Hematopoietic multipotent progenitor cell treated with erythropoietin and hydrocortisone succinate and interleukin-3 and kit ligand, for 17 days (in vitro differentiated cells): ENCODE results near the gene SLC39A6.
"Not testable (repeated sequence)": the region's sequence is repeated elsewhere in the genome, so short reads cannot be mapped to it uniquely, and the experiment has no call there.

ENCODE experiments used
- DNase-seq: peaks from one replicate; pipeline ENCODE4 v3.0.0-alpha.2; 2015; ENCODE audit warnings: low spot score

Gene SLC39A6

GRCh38 chr18:36099311-36099710 is 29.8 kb downstream of the SLC39A6 start:
- DNase-seq = no peak

DNA sequence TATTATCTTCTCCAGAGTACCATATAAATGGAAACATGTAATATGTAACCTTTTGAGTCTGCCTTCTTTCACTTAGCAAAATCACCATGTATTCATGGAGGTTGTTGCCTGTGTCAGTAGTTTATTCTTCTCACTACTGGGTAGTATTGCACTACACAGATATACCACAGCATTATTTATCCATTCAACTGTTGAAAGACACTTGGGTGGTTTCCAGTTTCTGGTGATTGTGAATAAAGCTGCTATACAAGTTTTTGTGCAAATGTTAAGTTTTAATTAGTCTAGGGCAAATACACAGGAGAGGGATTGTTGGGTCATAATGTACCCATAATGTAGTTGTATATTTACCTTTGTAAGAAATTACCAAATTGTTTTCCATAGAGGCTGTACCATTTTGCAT is 32.2 kb downstream of the SLC39A6 start:
- DNase-seq = no peak

DNA sequence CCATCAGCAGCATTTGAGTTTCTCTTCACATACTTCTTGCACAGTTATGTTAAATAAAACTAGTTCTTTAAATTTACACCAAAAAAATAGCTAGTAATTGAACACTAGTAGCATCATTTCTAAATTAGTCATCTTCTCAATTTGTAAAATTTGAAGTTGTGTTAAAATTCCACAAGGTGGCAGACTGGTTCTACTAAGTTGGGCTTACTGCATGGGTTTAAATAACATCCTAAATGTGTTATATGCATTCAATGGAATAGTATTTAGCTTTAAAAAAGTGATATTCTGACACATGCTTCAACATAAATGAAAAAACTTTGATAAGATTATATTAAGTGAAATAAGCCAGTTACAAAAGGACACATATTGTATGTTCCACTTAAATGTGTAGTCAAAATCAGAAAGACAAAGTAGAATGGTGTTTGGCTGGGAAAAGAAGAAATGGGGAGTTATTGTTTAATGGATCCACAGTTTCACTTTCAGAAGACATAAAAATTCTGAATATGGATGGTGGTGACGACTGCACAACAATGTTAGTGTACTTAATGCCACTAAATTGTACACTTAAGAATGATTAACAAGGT is 33.1 kb downstream of the SLC39A6 start:
- peak; percentile 69 for DNase-seq

GRCh38 chr18:36094431-36094830 is 34.7 kb downstream of the SLC39A6 start:
- no peak for DNase-seq

- DNase-seq = not testable (repeated sequence)
Observed at GRCh38 chr18:36092116-36092515, 37.0 kb downstream of the SLC39A6 start.

DNA sequence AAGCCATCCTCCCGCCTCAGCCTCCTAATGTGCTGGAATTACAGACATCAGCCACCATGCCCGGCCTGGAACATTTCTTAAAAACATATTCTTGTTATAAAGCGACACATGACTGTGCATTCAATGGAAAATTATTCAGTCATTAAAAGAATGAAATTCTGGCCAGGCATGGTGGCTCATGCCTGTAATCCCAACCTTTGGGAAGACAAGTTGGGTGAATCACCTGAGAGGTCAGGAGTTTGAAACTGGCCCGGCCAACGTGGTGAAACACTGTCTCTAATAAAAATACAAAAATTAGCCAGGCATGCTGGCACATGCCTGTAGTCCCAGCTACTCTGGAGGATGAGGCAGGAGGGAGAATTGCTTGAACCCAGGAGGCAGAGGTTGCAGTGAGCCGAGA is 40.1 kb downstream of the SLC39A6 start:
- DNase-seq = no peak

- no peak for DNase-seq
Observed at GRCh38 chr18:36088256-36088655, 40.9 kb downstream of the SLC39A6 start.

DNA sequence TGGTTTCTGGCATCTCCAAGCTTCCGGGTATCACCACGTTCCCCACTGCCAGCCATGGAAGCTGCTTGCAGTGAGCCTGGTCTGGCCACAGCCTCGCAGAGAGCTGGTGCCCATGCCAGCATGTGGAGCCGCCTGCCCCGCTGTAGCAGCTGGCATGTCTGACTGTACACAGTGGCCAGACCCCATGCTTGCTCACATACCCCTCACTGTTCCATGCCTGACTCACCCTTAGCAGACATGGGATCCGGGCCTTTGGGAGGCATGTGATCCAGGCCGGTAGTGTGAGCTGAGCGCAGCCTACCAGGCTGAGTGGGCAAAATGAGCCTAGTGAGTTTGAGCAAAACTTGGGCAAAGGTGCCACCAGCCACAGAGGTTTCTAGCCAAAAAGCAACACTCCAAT is 43.0 kb downstream of the SLC39A6 start:
- DNase-seq = no peak

GRCh38 chr18:36085195-36085594 is 43.9 kb downstream of the SLC39A6 start:
- DNase-seq = no peak

DNA sequence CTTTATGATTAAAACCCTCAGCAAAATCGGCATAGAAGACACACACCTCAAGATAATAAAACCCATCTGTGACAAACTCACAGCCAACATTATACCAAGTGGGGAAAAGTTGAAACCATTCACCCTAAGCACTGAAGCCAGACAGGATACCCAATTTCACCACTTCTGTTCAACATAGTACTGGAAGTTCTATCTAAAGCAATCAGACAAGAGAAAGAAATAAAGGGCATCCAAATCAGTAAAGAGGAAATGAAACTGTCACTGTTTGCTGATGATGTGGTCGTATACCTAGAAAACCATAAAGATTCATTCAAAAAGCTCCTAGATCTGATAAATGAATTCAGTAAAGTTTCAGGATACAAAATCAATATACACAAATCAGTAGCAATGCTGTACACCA is 45.4 kb downstream of the SLC39A6 start:
- DNase-seq = no peak

DNA sequence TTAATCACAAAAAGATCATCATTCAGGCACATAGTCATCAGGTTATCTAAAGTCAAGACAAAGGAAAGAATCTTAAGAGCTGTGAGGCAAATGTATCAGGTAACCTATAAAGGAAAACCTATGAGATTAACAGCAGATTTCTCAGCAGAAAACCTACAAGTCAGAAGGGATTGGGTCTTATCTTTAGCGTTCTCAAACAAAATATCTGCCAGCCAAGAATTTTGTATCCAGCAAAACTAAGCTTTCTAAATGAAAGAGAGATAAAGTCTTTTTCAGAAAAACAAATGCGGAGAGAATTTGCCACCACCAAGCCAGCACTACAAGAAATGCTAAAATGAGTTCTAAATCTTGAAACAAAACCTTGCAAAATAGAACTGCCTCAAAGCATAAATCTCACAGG is 48.0 kb downstream of the SLC39A6 start:
- DNase-seq = not testable (repeated sequence)

- no peak for DNase-seq
Observed at GRCh38 chr18:36078751-36079529, 50.2 kb downstream of the SLC39A6 start.

- not testable (repeated sequence) for DNase-seq
Observed at GRCh38 chr18:36077764-36078163, 51.4 kb downstream of the SLC39A6 start.

GRCh38 chr18:36075862-36076587 is 53.1 kb downstream of the SLC39A6 start:
- no peak for DNase-seq

GRCh38 chr18:36074435-36074834 is 54.7 kb downstream of the SLC39A6 start:
- DNase-seq = no peak

DNA sequence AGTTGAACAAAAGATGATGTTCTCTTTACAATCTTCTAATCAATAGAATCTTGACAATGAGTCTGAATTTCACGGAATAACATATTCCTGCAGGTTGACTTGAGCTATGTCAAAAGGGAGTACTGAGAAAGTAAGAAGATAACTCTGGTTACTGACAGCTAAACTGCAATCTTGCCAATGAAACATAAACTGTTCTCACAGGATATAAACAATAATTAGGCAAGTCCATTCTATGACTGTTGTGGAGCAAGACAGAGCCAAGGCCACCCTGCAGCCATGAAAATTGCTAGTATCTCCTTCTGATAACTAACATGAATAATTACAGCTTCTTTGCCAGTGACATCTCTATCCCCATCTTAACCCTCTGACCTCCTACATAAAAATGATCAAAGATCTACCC is 55.5 kb downstream of the SLC39A6 start:
- DNase-seq = no peak

DNA sequence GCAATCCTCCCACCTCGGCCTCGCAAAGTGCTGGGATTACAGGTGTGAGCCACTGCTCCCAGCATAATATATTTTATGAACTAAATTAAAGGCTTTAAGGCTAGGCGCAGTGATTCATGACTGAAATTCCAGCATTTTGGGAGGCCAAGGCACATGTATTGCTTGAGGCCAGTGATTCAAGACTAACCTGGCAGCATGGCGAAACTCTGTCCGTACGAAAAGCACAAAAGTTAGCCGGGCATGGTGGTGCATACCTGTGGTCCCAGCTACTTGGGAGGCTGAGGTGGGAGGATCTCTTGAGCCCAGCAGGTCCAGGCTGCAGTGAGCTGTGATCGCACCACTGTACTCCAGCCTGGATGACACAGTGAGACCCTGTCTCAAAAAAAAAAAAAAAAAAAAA is 56.7 kb downstream of the SLC39A6 start:
- DNase-seq = not testable (repeated sequence)

GRCh38 chr18:36067055-36067957 is 61.8 kb downstream of the SLC39A6 start, which contains the start of gene RPRD1A:
TSS of gene RPRD1A (minus strand) at chr18:36067559. CDS start at chr18:36067404, 155 bp downstream.
- DNase-seq = peak; percentile 92

- peak; percentile 16 for DNase-seq
Observed at GRCh38 chr18:36066686-36067054, 62.5 kb downstream of the SLC39A6 start.

DNA sequence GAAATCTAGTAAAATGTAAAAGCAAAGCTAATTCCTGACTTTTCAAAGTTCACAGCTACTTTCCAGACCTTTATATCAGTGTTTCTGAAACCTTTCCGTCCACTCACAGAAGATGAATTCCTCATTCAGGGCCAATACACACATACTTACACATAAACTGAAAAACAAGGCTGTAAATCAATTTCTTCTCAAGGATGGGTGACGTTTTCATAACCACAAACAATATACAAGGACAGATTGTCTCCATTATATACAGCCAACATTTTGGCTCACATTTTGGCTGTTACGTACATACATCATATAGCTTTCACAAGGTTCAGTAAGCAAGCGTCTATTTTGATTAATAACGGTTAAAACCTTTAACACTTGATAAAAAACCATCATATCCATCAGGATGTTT is 63.1 kb downstream of the SLC39A6 start:
- no peak for DNase-seq

- DNase-seq = not testable (repeated sequence)
Observed at GRCh38 chr18:36064809-36065079, 64.4 kb downstream of the SLC39A6 start.
